ENCODE results near the gene AURKB.
"Not testable (repeated sequence)": the region's sequence is repeated elsewhere in the genome, so short reads cannot be mapped to it uniquely, and the experiment has no call there.

AURKB gene

DNA sequence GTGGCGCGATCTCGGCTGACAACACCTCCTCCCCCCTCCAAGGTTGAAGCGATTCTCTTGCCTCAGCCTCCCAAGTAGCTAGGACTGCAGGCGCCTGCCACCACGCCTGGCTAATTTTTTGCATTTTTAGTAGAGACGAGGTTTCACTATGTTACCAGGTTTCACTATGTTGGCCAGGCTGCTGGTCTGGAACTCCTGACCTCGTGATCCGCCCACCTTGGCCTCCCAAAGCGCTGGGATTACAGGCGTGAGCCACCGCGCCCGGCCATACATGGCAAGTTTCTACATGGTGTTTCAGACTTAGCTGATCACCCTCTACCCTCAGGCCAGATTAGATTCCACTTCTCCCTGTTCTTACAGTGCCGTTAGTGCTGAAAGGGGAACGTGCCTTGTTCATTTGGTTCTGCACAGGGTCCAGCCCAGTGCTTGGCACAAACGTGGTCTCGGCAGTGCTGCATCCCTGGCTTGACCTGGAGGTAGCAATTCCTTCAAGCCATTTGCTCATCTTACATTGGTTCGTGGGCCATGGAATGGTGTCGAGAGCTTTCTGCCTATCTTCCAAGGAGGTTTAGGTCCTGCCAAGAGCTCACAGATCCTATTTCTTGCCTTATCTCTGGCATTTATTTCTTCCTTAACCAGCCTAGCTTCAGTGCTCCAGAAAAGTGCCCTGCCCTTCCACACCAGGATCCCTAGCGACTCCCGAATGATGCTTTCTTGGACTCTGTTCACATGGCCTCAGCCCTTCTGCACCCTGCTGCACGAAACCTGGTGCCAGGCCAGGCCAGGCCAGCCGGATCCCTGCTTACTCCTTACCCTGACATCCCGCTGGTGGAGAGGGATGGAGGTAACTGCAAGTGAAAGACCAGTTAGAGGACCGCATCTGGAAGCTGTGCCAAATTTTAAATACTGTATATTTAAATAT is 14.8 kb upstream of the AURKB start:
- no peak for DNase-seq

DNA sequence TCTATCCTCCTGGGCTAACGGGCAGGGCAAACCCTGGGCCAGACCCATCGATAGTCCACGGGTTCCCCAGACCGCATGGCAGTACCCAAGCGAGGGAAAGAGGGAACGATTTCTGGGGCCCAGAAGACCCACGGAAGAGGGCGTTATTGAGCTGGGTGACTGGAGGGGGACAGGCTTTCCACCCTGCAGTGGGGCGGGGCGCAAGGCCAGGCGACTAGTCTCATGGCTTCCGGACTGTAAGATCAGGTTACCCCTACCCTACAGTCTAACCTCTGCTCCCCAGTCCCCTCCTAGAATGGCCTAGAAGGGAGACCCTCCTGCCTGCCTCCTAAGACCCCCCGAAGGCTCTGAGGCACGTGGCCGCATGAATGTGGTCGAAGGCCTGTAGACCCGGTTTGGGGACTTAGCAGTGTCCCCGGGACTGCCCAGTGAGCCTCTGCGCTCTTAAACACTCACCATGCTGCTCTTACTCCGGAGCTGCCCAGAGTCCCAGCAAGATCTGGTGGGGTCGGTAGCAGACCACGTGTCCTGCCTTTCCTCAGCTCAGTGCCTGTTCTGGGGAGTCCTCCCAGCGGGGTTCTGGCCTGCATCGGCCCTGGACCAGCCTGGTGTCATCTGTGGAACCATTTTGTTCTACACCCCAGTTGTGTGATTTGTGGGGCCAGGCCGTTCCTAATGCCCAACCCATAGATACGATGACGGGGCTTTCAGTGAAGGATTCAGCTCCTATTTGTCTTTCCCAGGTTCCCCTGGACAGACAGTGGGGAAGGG is 13.2 kb upstream of the AURKB start:
- DNase-seq: no peak

DNA sequence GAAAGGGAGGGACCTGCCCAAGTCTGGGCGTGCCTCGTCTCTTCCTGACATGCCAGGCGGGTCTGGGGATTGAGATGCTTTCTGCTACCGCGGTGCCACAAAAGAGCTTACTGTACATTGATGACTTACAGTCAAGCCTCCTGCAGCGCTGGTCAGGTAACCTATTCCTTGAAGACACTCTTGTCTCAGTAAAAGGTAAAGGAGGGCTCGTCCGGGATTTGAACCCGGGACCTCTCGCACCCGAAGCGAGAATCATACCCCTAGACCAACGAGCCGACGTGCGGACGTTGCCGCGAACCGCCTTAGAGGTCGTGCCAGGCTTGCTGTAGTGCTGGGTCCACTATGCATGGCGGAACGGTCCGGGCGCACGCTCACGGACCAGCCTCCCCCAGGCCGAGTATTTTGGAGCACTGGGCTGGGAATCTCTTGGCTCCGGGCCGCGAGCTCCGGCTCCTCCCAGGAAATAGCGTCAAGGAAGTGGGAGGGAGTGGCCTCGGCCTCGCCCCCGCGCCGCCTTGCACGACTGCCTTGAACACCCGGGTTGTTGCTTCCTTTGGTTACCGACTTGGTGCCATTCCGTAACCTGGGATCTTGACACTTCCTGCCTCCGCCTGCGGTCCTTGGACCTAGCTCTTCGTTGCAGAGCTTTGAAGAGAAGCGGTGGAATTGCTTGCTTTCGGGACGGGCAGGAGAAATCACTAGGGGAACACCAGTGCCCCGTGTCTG is 12.4 kb upstream of the AURKB start:
- DNase-seq: peak; percentile 57

DNA sequence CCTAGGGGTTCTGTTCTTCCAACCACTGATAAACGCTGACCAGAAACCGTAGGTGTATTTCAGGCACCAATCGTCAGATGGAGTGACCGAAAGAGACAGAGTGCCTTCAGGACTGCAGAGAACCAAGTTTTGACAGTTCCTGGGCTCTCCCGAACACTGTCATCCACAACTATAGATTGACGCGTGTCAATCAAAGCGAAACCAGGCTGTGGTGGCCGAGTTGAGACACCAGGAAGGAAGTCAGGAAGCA is 11.9 kb upstream of the AURKB start:
- DNase-seq: no peak

DNA sequence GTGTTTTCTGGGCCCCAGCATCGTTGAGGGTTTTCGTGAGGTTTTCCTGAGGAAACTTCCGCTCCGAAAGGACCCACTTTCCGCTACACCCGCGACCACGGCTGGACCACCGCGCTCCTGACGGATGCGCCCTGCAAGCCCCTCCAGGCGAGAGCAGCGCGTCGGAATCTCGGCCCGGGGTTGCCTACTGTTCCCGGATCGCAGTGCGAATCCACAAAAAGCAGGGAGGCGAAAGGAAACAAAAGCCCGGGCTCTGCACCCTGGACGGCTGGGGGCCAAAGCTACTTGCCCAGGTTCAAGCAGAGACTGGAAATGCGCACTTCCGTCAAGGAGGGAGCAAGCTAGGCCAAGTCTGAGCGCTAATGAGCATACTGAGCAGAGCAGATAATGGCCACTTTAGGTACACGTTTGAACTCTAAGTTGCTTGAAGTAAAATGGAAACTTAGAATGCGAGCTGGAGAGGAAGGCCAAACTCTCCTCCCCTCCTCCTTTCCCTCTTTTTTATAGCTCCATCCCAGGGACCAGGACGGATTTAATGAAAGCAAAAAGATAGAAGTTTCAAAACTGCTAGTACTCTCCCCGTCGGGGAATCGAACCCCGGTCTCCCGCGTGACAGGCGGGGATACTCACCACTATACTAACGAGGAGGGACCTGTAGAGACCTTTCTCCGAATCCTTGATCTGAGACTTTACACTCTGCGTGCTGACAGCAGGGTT is 11.4 kb upstream of the AURKB start:
- DNase-seq: peak; percentile 64

DNA sequence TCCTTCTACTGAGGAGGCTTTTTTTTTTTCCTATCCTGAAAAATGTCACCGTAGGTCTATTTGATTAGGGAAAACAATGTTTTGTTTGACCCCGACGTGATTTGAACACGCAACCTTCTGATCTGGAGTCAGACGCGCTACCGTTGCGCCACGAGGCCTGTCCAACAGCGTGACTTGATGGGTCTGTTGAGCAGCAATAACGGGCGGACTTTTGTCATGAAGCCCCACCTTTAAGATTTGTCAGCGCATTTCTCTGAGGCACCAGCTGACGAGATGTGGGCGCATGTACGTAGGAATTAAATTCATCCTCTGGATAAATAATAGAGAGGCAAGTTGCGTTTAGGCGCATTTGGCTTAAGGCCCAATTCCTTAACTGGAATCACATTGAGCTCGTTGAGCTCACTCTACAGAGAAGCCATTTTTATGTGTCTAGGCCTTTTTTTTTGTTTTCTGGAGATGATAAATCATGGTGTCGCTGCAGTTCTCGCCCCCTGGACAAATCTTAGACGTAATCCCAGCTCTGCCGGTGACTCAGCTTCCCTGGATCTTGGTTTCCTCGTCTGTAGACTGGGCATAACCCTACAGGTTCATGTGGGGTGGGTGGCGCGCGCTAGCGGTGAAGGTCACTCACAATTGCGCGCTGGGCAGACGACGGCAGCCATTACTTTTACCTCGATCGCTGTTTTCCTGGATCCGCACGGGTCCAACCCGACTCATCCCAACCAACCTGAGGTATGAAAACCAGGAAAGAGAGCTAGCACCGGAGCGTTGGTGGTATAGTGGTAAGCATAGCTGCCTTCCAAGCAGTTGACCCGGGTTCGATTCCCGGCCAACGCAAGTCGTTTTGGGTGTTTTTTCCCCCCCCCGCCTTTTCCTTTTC is 10.6 kb upstream of the AURKB start:
- peak; percentile 65 for DNase-seq

DNA sequence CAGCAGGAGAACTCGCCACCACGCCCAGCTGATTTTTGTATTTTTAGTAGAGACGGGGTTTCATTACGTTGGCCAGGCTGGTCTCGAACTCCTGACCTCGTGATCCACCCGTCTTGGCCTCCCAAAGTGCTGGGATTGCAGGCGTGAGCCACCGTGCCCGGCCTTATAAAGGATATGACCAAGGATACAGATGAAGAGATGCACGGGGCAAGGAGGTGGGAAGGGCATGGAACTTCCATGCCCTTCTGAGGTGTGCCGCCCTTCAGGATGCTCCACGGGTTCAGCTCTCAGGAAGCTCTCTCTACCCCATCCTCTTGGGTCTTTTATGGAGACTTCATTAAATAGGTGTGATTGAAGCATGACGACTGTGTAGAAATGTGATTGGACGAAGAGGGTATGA is 3.6 kb upstream of the AURKB start:
- DNase-seq: not testable (repeated sequence)

DNA sequence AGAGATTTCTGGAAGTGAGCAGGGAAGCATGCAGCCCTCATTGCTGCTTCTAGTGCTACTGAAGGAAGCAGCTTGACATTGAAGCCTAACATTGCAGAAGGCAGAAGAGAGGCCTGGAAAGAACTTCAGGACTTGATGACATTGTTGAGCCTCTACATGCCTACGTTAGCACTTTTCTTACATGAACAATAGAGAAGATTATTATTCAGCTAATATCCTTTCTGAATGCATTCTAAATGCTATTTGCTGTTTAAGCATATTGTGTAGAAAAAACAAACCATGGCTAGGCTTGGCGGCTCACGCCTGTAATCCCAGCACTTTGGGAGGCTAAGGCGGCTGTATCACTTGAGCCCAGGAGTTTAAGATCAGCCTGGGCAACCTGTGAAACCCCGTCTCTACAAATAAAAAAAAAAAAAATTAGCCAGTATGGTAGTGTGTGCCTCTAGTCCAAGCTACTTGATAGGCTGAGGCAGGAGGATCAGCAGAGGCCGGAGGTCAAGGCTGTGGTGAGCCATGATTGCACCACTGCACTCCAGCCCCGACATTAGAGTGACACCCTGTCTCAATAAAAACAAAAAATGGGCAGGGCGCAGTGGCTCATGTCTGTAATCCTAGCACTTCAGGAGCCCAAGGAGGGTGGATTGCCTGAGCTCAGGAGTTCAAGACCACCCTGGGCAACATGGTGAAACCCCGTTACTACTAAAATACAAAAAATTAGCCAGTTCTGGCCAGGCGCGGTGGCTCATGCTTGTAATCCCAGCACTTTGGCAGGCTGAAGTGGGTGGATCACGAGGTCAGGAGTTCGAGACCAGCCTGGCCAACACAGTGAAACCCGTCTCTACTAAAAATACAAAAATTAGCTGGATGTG is 2.2 kb upstream of the AURKB start:
- no peak for DNase-seq

DNA sequence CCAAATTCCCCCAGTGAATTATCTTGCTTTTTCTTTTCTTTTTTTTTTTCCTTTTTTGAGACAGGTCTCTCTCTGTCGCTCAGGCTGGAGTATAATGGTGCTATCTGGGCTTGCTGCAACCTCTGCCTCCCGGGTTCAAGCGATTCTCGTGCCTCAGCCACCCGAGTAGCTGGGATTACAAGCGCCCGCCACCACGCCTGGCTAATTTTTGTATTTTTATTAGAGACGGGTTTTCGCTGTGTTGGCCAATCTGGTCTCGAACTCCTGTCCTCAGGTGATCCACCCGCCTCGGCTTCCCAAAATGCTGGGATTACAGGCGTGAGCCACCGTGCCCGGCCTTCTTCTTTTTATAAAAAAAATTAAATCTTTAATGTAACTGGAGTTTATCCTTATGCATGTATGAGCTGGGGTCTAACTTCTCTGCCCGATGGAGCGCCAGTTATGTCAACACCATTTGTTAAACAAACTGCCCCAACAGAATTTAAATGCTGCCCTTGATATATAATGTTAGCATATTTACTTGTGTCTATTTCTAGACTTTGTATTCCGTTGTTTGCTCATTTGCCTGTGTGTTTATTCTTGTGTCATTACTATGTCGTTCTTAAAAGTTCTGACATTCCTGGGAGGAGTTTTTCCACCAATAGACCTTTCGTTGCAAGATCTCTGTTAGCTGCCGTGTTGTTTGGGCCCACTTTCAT is 535 bp upstream of the AURKB start:
- no peak for DNase-seq

DNA sequence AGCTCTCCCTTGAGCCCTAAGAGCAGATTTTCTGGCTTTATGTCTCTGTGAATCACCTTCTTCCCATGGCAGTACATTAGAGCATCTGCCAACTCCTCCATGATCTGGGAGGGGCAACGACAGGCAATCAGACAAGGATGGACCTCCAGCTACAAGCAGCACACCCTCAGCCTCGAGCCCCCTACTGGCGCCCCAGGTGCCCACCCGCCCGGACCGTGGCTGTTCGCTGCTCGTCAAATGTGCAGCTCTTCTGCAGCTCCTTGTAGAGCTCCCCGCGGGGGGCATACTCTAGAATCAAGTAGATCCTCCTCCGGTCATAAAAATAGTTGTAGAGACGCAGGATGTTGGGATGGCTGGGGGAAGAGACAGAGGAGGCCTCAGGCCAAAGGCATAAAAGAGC is 3.8 kb downstream of the AURKB start:
- DNase-seq: no peak

DNA sequence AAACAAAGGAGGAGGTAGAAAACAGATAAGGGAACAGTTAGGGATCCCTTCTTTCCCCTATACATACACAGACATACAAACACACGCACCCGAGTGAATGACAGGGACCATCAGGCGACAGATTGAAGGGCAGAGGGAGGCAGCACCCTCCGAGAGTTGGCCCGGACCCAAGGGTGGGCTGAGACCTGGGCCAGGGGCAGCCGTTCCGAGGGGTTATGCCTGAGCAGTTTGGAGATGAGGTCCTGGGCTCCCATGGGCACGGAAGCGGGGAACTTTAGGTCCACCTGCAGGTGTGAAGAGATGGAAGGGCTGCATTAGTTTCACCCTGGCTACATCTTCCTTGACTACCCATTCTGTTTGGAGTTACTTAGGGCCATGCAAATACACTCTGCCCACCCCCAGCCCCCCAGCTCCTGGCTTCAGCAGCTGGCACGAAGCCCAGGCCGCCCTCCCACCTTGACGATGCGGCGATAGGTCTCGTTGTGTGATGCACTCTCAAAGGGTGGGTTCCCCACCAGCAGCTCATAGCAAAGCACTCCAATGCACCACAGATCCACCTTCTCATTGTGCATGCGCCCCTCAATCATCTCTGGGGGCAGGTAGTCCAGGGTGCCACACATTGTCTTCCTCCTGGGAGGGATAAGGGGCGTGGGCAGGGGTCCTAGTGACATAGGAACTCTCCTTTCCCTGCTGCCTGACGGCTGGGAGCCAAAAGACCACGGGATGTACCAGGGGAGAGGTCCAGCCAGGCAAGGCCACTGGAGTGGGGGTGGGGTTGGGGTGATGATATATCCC is 5.4 kb downstream of the AURKB start:
- no peak for DNase-seq

DNA sequence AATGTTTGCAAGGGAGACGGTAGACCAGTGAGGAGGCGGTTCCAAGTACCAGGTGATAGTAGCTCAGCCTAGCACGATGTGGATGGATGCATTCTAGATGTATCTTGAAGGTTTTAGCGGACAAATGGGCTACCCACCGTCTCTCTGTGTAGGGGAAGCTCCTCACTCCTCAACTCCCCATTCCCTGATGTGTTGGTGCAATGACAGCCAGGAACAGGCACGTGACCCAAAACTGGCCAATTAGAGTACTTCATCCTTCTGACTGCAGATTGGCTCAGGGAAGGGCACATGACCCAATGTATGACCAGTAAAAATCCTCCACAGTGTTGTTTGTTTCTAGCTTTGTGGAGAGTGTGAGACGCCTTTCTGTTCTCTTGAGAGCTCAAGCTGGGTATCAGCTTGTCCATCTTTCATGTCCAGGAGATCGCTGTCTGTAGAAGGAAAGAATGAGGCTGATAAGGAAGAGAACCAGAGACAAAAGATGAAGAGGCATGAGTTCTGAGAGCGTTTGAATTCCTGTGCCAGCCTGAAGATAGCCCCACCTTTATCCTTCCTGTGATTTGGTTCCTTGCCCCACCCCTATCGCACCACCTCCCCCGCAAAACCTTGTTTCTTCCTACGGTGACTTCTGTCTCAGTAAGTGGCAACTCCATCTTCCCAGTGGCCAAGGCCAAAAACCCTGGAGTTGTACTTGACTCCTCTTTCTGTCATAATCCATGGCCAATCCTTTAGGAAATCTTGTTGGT is 18.1 kb downstream of the AURKB start:
- no peak for DNase-seq

DNA sequence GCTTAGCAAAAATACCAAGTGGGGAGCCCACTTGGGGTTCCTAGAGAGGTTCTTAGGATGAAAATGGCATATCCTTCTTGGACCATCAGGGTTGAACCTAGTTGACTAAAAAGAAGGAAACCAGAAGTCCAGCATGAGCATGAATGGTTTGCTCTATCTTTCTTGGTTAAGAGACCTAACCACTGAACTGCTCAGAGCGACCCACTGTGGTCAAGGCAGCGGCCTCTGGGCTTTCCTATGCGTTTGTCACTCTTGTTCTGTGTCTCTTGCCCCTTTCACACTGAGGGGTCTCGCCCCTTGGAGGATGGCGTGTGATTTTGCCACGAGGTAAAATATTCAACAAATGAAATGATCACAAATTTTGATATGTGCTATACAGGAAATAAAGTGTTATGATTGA is 19.9 kb downstream of the AURKB start:
- no peak for DNase-seq

DNA sequence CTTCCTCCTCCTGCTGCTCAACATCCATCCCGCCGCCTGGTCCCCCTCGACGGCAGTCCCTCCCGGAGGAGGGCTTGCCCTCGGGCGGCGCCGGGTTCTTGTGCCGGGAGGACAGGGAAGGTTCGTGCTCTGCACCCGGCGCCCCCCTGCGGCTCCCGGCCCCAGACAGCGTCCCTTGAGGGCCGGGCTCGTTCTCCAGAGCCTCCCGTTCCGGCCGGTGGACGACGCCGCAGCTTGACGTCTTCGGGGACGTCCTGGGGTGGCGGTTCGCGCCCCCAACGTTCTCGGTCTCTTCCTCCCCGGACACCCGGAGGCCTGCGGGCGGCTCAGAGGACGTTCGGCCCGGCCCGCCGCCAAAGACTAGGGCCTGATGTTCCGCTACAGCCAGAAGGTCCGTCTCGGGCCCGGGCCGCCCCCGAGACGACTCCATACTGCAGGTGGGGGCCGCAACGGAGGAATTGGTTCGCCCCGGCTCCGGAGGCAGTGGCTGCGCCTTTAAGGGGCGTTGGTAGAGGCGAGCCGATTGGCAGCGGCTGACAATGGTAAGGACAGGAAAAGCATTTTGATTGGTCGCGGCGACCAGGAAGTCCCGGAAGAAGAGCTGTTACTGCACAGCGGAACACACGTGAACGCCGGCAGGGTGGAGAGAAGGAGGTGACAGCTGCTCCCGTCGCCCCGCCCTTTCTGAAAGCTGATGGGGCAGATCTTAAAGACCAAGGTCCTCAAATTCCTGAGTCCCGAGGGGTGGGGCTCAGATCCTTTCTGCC is 20.5 kb downstream of the AURKB start, which contains the start of gene BORCS6:
BORCS6 (minus strand) TSS at position 470 of the 767 bp plus-strand sequence; CDS start at position 430, 40 bp downstream.
- peak; percentile 98 for DNase-seq

DNA sequence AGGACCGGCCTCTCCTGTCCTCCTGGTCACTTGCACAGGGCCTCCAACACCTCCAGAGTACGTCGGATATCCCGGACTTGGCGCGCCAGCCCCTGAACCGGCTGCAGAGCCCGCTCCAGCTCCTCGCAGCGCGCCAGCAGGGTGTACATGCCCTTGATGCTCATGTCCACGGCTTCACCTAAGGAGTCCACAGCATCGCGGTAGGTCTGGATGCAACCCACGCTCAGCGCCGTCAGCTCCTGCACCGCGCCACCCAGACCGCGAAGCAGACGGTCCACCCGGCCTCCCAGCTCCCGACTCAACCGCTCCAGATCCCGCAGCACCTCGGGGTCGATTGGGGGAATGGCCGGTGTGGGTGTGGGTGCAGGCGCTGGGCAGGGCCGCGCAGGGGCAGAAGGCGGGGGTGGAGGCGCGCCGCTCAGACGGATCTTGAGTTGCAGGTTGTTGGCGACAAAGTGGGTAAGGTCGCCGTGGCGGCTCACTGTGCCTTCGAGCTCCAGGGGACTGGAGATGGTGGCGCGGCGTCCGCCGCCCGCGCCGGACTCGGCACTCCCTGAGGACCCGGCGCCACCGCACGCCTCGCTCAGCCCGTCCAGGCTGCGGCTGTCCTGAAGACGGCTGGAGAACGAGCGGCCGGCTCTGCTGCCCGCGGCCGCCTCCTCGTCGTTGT is 21.2 kb downstream of the AURKB start:
- no peak for DNase-seq

DNA sequence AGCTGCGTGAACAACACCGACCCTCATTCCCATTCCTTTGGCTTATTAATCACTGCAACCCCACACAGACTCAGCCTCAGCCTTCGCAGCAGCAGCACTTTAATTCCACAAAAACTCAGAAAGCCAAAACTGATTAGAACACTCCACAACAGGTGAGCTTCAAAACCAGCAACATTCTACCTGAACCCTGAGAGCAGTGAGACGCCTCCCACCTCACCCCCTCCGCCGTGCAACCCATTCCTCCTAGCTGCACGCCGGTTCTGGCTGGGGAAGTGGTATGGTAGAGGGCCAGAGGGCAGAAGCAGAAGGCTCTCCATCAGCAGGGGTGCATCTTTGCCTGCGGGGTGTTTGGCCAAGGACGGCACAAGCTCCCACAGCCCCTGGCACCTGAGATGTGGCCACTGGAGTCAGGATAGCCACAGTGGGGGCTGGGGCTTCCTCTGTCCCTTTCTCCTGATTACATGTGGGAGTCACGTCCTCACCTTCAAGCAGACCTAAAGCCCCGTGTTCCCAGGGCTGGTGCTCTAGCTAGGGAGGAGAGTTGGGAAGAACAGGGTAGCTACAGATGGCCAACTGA is 22.0 kb downstream of the AURKB start:
- no peak for DNase-seq

Measured in DMS79 treated with DMSO at 0.1 percent for 48 hours (cell line).